GM21529 (cell line): ENCODE results near the gene RPGRIP1L.

ENCODE experiments used
- ATAC-seq: cut with Tn5 transposase; IDR thresholded peaks from one replicate; pipeline ENCODE4 v1.9.1; 2021; ENCODE audit not compliant: unreplicated experiment

RPGRIP1L gene

DNA sequence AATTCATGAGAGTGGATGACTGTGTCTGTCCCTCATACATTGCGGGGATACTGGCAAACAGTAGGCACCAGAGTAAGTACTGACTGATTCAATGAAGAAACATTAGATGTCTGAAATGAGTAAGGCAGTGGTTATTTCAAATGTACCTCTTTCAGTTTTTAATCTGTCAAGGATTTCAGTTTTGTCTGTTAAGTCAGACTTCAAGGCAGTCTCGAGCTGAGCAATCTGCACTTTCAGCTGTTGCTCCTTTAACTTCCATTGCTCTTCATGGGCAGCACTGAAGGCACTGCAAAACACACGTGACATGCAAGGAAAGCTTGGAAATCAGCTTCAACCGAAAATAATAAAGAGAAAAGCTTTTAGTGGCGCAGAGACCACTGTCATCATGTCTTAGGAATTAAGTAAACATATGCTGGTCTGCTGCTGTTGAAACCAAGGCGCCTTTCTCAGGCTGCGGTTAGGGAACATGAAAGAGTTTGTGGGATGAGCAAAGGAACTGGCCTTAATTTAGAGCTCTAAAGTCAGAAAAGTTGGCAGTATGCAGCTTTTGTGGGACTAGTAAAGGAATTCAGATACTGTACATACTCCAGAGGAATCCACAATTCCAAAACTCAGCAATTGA, 38.8 kb downstream of the RPGRIP1L start:
- peak; percentile 78 for ATAC-seq

DNA sequence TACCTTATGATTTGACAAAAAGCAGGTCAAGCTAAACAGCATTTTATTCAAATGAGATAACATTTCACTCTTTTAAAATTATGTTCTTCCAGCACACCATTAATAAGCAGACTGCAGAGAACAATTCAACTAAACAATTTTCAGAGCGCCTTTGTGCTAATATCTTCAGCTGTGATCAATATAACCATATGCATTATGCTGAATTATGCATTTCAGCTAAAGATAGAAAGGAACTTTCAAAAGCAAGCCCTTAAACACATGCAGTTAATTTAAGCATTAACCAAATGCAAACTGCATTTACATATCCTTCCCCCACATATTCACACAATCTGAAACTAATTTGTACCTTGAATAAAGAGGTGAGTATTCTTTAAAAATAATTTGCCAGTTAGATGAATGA, 41.6 kb downstream of the RPGRIP1L start:
- no peak for ATAC-seq

DNA sequence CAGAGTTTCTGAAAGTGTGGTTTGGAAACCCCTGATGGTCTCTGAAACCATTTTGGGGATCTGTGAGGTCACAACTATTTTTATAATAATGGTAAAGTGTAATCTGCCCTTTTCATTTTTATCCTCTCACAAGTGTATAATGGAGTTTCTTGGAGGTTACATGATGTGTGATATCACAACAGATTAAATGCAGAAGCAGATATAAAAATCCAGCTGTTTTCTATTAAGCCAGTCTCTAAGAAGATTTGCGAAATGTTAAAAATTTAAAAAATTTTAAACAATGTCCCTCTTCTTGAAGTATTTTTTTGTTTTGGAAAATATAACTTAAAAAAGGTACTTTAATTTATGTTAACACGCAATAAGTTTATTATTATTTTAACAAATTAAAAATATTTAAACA, 48.7 kb downstream of the RPGRIP1L start:
- no peak for ATAC-seq

DNA sequence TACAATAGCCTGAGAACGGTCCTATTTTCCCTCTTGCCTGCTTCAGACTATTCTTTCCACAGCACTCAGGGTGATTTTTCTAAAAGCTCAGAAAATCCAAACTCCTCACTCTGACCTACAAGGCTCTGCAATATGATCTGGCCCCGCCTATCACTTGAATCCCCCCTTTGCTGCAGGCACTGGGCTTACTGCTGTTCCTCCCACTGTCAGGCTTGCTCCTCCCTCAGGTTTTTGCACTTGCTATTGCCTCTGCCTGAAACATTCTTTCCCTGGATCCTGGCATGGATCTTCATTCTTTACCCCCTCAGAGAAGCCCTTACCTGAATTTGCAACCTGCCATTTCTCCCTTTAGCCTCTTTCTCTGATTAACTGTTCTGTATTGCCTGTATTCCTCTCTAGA, 52.3 kb downstream of the RPGRIP1L start:
- no peak for ATAC-seq

DNA sequence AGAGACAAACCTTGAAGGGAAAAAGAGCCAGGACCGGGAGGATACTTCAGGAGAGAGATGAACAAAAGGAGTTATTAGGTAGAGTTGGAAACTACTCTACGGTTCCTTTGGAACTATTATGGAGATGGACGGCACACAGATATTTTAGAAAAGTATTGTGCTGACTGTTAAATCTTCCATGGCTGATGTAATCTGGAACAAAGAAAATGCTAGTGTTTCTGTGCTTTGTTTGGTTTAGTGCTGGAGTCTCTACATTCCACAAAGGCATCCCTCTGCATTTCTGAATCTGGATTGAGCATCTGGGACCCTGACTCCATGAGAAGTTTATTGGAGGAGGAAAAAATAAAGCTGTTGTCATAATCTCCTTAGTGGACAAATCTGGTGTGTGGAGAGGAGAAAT, 57.2 kb downstream of the RPGRIP1L start:
- ATAC-seq, result no peak

DNA sequence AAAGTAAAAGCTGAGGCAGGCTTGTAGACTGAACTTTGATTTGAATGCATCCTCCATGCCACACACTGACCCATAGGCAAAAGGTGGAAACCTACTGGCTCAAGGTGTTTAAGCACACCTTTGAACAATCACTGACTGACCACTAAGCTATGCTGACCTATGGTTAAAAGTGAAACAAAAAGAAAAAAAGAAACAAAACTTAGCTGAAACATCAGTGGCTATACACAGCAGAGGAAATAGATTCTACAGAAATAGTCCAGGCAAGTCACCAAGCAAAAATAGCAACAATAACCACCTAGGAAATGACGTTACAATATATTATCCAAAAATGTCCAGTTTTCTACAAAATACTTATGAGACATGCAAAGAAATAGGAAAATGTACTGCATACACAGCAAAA, 60.2 kb downstream of the RPGRIP1L start:
- no peak for ATAC-seq

DNA sequence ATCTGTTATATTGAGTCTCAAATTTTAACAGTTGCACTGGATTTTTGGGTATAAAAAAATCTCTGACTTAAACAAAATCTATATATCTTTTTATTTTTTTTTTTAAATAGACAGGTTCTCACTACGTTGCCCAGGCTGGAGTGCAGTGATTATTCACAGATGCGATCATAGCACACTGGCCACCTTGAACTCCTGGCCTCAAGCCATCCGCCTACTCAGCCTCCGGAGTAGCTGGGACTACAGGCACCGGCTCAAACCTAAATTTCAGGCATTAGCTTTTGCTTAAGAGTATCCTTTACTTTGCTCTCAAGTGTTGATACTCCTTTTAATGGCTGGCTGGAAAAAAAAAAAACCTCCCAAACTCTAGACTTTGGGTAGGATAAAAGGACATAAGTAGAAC, 61.6 kb downstream of the RPGRIP1L start:
- ATAC-seq, result no peak

DNA sequence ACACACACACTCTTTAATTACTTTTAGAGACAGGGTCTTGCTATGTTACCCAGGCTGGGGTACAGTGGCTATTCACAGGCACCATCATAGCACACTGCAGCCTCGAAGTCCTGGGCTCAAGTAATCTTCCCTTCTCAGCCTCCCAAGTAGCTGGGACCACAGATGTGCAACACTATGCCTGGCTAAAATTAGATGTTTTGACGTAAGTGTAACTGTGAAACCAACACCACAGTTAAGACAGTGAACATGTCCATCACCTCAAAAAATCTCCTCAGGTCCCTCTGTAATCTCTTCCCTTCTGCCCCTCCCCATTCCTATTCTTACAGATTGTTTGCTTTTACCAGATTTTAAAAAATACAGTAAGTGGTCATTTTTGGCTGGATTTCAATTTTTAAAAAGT, 66.7 kb downstream of the RPGRIP1L start:
- ATAC-seq, result no peak

DNA sequence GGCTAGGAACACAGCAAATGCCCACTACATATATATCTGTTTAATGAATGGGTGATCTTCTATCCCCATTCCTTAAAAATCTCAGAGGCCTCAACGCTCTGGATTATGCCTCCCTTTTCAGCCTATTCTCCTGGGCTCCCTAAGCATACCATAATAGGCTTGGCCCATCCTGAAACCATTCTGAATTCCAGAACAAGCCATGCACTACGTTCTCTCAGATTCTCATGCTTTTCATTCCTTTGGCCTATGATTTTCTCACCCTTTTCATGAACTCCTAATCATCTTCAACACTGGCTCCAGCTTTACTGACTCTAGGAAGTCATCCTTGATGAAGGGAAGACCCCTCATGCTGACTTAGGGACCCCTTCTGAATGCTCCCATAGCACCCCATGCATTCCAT, 71.1 kb downstream of the RPGRIP1L start:
- ATAC-seq, result no peak

DNA sequence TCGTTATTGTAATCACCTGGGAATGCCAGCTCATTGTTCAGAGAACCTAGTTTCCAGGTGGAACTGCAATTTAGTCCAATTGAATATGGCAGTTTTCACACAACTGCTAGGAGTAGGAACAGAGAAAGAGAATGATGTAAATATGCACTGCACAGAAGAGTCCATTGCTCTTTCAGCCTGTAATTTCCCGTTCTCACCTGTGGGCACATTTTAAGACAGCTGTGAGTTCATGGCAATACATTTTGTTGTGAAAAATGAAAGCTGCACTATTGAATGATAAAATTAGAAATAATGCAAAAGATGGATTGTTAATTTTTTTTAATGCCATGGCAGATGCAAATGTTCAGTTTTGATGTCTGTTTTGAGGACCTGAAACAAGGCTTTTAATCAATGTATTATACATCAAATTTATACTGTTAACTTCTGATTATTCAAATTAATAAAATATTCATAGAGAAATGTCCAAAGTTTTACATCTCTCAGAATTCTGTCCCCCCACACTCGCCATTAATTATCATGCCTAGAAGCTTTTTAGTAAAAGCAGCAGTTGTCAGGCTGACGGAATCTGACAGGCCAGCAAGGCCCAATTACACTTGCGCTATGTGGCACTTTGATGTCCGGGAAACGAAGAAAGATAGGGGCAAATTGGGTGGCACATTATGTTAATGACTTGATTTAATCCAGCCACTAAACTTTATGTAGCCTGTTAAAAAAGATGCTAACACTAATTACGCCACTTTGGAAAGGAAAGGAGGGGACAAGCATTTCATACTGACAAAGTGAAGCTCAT, 72.2 kb downstream of the RPGRIP1L start:
- no peak for ATAC-seq

DNA sequence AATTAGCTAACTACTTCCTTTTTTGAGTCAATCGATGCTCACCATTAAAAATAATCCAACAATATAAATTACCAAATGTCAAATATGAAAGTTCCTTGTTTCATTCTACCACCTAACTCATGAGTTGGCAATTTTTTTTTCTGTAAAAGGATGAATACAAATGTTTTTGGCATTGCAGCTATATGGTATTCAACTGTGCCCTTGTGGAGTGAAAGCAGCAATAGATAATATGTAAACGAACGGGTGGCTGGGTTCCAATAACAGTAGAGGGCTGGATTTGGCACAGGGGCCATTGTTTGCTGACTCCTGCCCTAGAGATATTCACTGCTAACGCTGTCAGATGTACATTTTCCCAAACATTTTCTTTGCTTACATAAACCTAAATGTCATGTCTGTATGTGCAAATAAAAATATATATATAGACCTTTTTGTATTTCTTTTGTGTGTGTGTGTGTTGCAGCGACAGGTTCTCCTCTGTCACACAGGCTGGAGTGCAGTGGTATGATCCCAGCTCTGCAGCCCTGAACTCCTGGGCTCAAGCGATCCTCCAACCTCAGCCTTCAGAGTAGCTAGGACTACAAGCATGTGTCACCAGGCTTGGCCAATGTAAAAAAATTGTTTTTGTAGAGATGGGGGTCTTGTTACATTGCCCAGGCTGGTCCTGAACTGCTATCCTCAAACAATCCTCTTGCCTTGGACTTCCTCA, 73.9 kb downstream of the RPGRIP1L start:
- no peak for ATAC-seq

DNA sequence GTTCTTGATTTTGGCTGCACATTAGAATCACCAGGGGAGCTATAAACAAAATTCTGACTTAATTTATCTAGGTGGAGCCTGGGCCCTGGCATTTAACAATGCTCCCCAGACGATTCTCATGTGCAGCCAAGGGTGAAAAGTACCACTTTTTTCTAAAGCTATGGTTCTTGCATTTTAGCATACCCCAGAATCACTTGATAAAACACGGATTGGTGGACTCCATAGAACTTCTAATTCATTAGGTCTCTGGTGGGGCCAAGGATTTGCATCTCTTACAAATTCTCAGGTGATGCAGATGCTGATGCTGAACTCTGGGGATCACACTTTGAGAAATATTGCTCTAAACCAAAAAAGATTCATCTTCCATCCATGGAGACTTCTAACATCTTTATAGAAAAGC, 74.5 kb downstream of the RPGRIP1L start:
- no peak for ATAC-seq

DNA sequence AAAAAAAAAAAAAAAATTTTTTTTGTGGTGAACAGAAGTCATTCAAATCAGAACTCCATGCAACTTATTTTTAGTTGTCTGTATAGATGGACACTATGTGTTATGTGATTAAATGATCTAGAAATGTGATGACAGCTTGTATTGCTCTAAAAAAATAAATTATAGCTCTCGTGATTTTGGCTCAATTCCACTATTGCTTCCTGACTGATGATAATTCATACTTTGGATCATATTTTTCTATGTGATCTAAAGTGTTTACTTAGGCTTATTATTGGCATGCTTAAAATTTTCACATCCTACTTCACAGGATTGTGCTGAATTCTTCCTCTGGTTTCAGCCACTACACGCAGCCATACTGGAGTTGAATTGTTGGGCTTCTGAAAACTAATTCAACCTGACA, 76.8 kb downstream of the RPGRIP1L start:
- ATAC-seq, result no peak

DNA sequence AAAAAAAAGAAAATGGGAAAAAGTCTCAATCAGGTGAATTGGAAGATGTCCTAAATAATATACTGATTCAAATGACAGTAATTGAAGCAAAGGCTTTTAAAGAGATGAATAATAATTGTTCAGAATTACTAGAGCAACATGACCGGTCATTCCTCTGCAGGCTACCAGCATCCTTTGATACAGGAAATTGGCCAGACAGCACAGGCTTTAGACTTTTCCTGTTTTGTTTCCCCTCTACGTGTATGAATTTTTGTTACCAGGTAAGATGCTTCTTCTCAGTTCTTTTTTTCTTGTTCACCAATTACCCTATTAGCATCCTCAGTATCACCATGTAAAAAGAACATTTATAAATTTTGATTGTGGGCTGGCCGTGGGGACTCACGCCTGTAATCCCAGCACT, 77.5 kb downstream of the RPGRIP1L start:
- no peak for ATAC-seq

DNA sequence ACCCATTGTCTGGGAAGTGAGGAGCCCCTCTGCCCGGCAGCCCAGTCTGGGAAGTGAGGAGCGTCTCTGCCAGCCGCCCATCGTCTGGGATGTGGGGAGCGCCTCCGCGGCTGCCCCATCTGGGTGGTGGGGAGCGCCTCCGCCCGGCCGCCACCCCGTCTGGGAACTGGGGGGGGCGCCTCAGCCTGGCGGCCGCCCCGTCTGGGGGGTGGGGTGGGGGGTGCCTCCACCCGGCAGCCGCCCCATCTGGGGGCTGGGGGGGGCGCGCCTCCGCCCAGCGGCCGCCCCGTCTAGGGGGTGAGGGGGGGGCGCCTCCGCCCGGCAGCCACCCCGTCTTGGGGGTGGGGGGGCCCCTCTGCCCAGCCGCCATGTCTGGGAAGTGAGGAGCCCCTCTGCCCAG, 78.4 kb downstream of the RPGRIP1L start:
- no peak for ATAC-seq

DNA sequence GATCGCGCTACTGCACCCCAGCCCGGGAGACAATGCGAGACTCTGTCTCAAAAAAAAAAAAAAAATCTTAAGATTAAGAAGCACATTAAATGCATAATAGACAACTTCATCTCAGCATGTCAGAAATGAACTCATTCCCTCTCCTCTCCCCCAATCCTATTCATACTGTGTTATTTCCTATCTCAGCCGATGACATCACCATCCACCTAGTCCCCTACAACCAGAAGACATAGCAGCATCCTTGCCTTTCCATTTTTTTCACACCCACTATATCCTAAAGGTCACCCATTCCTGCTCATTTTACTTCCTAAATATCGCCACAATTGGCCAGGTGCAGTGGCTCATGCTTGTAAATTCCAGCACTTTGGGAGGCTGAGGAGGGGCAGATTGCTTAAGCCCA, 81.3 kb downstream of the RPGRIP1L start:
- no peak for ATAC-seq

DNA sequence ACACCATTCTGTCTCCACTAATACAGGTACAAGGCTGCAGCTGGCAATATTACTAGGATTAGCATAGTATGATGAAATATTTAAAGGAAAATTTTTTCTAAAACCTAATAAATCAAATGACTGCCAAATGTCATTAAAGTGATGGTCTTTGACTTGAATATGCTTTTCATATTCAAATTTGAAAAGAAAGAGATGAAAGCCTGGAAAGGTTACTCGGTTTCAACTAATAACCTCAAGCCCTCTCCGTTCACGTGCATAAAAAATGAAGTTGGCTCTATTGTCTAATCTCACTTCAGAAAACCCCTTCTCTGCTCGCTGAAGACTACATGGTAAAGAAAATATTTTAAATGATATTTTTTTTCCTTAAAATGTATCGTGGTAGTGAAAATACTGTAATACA, 83.2 kb downstream of the RPGRIP1L start:
- ATAC-seq, result no peak

DNA sequence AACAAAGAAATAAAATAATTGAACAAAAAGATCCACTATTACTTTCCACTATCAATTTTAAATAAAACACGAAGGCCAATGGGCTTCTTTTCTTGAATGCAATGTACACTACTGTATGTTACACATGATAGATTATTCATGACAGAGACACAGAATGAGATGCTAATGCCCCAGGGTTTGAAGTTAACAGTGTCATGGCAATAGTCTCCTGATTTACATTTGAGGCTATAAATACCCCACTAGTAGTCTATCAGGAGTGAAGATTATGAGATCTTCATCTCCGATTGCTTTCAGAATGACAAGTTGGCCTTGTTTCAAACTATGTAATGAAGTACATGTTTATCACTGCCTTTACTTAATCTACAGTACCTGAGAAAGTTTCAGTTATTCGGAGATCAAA, 84.4 kb downstream of the RPGRIP1L start:
- ATAC-seq, result no peak

DNA sequence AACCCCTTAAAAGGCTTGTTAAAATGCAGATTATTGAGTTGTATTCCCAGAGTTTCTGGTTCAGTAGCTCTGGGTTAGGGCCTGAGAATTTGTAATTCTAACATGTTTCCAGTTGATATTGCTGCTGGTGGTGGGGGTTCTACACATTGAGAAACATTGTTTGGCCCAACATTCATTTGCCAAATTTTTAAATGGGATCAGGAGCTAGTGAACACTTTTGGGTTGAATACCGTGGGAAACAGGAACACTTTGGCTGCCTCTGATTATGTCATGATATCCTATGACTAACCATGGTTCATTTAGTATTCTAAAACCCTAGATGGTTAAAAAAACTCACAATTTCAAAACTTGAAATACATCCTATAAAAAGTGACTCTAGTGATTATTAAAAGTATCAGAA, 89.3 kb downstream of the RPGRIP1L start:
- no peak for ATAC-seq

DNA sequence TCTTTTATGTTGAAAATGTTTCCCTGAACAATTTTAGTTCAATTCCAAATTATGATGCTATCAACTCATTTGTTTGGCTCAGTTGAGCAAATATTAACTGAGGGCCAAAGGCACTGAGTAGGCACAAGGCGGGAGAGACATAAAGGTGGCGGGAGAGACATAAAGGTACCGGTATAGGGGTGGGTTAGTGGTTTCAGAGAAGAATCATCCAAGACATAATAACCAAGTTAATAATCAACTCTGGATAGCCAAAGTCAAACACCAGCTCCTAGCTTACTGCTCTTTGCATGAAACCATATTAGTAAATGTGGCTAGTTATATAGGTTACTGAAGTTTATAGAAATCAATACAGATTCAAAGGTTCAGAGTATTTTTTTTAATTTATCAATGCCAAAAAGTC, 91.7 kb downstream of the RPGRIP1L start:
- ATAC-seq, result no peak

DNA sequence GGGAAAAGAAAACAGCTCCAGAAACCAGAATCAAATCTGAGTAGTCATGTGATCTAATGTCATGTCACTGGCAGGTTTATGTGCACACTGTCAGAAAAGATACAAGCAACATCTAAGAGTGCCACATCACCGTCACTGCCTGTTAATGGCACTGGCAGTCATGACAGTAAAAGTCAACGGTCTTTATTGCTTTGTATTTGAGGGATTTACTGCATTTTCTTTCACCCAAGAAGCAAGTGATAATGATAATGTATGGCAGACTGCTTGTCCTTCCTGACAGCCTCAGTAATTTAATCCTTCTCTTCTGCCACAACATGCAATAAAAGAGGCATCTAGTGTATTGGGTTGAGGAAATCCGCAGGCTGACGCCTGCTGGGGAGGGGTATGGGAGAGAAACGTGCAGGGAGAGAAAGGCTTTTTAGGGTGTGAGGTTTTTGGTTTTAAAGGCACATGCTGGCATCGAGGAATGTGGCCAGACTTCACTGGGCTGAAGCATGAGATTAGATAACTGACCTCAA, 92.4 kb downstream of the RPGRIP1L start:
- no peak for ATAC-seq

DNA sequence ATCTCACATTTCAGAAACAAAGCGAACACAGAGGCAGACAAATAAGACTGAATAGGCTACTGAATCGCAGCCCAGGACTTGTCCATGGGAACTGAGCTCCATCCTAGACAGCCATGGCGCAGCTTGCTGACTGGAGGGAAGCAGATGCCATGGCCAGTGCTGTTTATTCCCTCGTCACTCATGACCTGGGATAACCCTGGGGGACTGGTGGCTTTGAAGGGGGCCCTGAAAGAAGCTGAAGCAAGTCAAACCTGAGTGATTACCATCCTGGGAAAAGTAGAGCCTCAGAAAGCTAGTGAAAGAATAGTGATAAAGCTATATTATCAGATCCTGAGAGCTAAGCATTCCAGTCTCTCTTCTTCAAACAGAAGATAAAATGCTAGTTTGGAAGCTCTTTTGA, 94.1 kb downstream of the RPGRIP1L start:
- no peak for ATAC-seq
